Measurements from ENCODE around the gene MRPL34. TPM values are rescaled to one million over a fixed set of nuclear protein-coding genes. Genes with fewer than 3 reads are reported as not detected.
"Not testable (repeated sequence)": the region's sequence is repeated elsewhere in the genome, so short reads cannot be mapped to it uniquely, and the experiment has no call there.

The MRPL34 gene
- 40.5 TPM for polyA plus RNA-seq (2013, experiment 1 of 2; ENCODE audit: insufficient read length)
- 40.8 TPM for polyA plus RNA-seq (2013, experiment 2 of 2; ENCODE audit: insufficient read length)

GRCh38 chr19:17305517-17306284 is at the start of gene MRPL34:
MRPL34 (plus strand) TSS chr19:17305872; CDS start chr19:17305893, 21 bp downstream.
- DNase-seq = peak; percentile 98

GRCh38 chr19:17256130-17256529 is 49.5 kb upstream of the MRPL34 start:
- no peak for DNase-seq

- DNase-seq = no peak
These were observed 46.4 kb upstream of the MRPL34 start for GRCh38 chr19:17259118-17259780.

GRCh38 chr19:17259934-17260333 is 45.7 kb upstream of the MRPL34 start:
- DNase-seq = no peak

- DNase-seq = peak; percentile 64
These were observed 44.8 kb upstream of the MRPL34 start for GRCh38 chr19:17260842-17261325.

GRCh38 chr19:17262557-17262956 is 43.1 kb upstream of the MRPL34 start:
- DNase-seq = no peak

GRCh38 chr19:17263712-17264640 is 41.7 kb upstream of the MRPL34 start:
- DNase-seq = no peak

- no peak for DNase-seq
These were observed 41.1 kb upstream of the MRPL34 start, which contains the start of gene USHBP1 for GRCh38 chr19:17264641-17264979. USHBP1 (minus strand) TSS chr19:17264745; CDS start chr19:17264299, 446 bp downstream.

- DNase-seq = no peak
These were observed 39.6 kb upstream of the MRPL34 start for GRCh38 chr19:17266026-17266425.

GRCh38 chr19:17266589-17266974 is 39.1 kb upstream of the MRPL34 start:
- no peak for DNase-seq

- DNase-seq = peak; percentile 99
These were observed 38.5 kb upstream of the MRPL34 start, which contains the start of gene BABAM1 for GRCh38 chr19:17266975-17267788. BABAM1 (plus strand) TSS chr19:17267443; CDS start chr19:17268807, 1,364 bp downstream.

- no peak for DNase-seq
These were observed 36.9 kb upstream of the MRPL34 start for GRCh38 chr19:17268754-17269153.

GRCh38 chr19:17274892-17275291 is 30.8 kb upstream of the MRPL34 start:
- not testable (repeated sequence) for DNase-seq

GRCh38 chr19:17275441-17276175 is 30.1 kb upstream of the MRPL34 start:
- DNase-seq = no peak

- no peak for DNase-seq
These were observed 26.2 kb upstream of the MRPL34 start for GRCh38 chr19:17279436-17279835.

- DNase-seq = peak; percentile 17
These were observed 24.0 kb upstream of the MRPL34 start, which contains the start of gene ANKLE1 for GRCh38 chr19:17281391-17282304. ANKLE1 (plus strand) TSS chr19:17281901; CDS start chr19:17281921, 20 bp downstream.

- DNase-seq = peak; percentile 70
These were observed 23.1 kb upstream of the MRPL34 start for GRCh38 chr19:17282488-17283125.

GRCh38 chr19:17283504-17283996 is 22.1 kb upstream of the MRPL34 start:
- no peak for DNase-seq
